ENCODE measurements around the gene FGFBP1. TPM values are rescaled to one million over a fixed set of nuclear protein-coding genes. Genes with fewer than 3 reads are reported as not detected.
A peak's percentile ranks its signal among the peaks of the same experiment; 100 is the strongest.

Gene FGFBP1
- total and polyA plus RNA-seq, 5 donors from 2014 or later = not detected

GRCh38 chr4:15968551-15969300, 30.2 kb upstream of the FGFBP1 start:
- H3K27me3 ChIP-seq (ENCODE audit: control insufficient read depth, insufficient read depth, low read length) = no peaks in the 10 kb centered on the region
- H3K4me1 ChIP-seq (ENCODE audit: control insufficient read depth, insufficient read depth, low read length, poor library complexity, severe bottlenecking) = no peaks in the 10 kb centered on the region
- Mint-ChIP-seq H3K27ac (no peak overlapping the region), H3K4me3 (no peak overlapping the region), H3K27me3 (peaks cover 7% of the 10 kb centered on the region), H3K36me3 (peaks cover 7% of the 10 kb centered on the region), H3K4me1 (no peaks in the 10 kb centered on the region), H3K9me3 (peaks cover 0 to 6% (median 0%) of the 10 kb centered on the region in 7 donors)
- no peak for ATAC-seq (ENCODE audit: low read depth in 2 of 2)
- H3K27ac ChIP-seq (ENCODE audit: insufficient read depth, low read length, poor library complexity, severe bottlenecking) = no peak overlapping the region
- H3K4me3 ChIP-seq (ENCODE audit: low read depth, low read length) = no peak overlapping the region
- H3K36me3 ChIP-seq (ENCODE audit: control insufficient read depth, insufficient read depth, low read length) = no peaks in the 10 kb centered on the region
- no peaks in the 10 kb centered on the region for H3K9me3 ChIP-seq (ENCODE audit: control insufficient read depth in 2 of 2, low read length in 2 of 2)
- no peak for DNase-seq

DNA sequence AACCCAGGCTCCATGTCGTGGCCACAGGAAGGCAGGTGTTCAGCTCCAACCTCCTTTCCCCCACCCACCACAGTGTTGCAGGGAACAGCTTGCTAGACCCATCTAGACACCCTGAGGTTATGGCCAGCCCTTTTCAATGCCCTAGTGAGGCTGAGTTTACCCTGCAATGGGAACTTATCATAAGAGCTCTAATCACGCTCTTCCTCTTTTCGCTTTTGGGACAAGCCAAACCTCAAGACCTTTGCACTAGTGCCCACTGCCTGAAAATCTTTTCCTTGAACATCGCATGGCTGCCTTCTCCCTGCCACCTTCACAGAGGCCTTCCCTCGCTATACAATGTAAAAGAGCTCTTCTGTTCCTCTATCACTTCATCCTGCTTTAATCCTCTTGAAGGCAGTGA, 26.8 kb upstream of the FGFBP1 start:
- Mint-ChIP-seq H3K27ac (no peak overlapping the region), H3K36me3 (peaks cover 7% of the 10 kb centered on the region), H3K4me1 (peaks cover 0 to 6% (median 0%) of the 10 kb centered on the region in 4 donors), H3K9me3 (peaks cover 0 to 4% (median 0%) of the 10 kb centered on the region in 7 donors), H3K4me3 (no peak overlapping the region), H3K27me3 (peaks cover 6% of the 10 kb centered on the region)
- Histone ChIP-seq H3K36me3 (ENCODE audit: control insufficient read depth, insufficient read depth, low read length) (no peaks in the 10 kb centered on the region), H3K9me3 (ENCODE audit: control insufficient read depth in 2 of 2, low read length in 2 of 2) (no peaks in the 10 kb centered on the region), H3K27ac (ENCODE audit: insufficient read depth, low read length, poor library complexity, severe bottlenecking) (no peak overlapping the region), H3K4me3 (ENCODE audit: low read depth, low read length) (no peak overlapping the region), H3K4me1 (ENCODE audit: control insufficient read depth, insufficient read depth, low read length, poor library complexity, severe bottlenecking) (no peaks in the 10 kb centered on the region), H3K27me3 (ENCODE audit: control insufficient read depth, insufficient read depth, low read length) (no peaks in the 10 kb centered on the region)
- ATAC-seq (ENCODE audit: low read depth in 2 of 2) (no peak), DNase-seq (no peak)

DNA sequence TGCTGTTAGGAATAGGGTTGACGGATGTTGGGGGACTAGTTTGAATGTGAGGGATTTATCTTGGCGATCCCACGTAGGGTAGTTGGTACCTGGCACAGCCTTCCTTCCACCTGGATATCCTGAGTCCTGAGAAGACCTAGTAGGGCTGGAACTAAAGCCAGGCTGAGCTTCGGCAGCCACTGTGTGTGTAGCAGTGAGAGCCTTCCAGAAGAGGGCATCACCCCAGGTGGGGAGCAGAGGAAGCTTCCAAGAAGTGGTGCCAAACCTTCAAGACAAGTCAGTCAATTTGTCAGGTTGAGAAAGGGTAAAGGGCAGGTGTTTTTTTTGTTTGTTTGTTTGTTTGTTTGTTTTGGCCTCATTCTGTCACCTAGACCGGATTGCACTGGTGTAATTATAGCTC, 25.6 kb upstream of the FGFBP1 start:
- Mint-ChIP-seq H3K27me3 (peaks cover 8% of the 10 kb centered on the region), H3K27ac (no peak overlapping the region), H3K9me3 (peaks cover 0 to 5% (median 0%) of the 10 kb centered on the region in 7 donors), H3K4me3 (no peak overlapping the region), H3K4me1 (peaks cover 0 to 6% (median 0%) of the 10 kb centered on the region in 4 donors), H3K36me3 (peaks cover 7% of the 10 kb centered on the region)
- ATAC-seq (ENCODE audit: low read depth in 2 of 2) (no peak), DNase-seq (no peak)
- no peaks in the 10 kb centered on the region for H3K4me1 ChIP-seq (ENCODE audit: control insufficient read depth, insufficient read depth, low read length, poor library complexity, severe bottlenecking)
- no peak overlapping the region for H3K4me3 ChIP-seq (ENCODE audit: low read depth, low read length)
- no peaks in the 10 kb centered on the region for H3K27me3 ChIP-seq (ENCODE audit: control insufficient read depth, insufficient read depth, low read length)
- no peaks in the 10 kb centered on the region for H3K36me3 ChIP-seq (ENCODE audit: control insufficient read depth, insufficient read depth, low read length)
- H3K27ac ChIP-seq (ENCODE audit: insufficient read depth, low read length, poor library complexity, severe bottlenecking) = no peak overlapping the region
- H3K9me3 ChIP-seq (ENCODE audit: control insufficient read depth in 2 of 2, low read length in 2 of 2) = no peaks in the 10 kb centered on the region

- H3K4me3 ChIP-seq (ENCODE audit: low read depth, low read length) = no peak overlapping the region
- Mint-ChIP-seq H3K4me1 (peaks cover 0 to 6% (median 0%) of the 10 kb centered on the region in 4 donors), H3K36me3 (peaks cover 7% of the 10 kb centered on the region), H3K27me3 (peaks cover 8% of the 10 kb centered on the region), H3K27ac (no peak overlapping the region), H3K9me3 (peaks cover 0 to 5% (median 0%) of the 10 kb centered on the region in 7 donors), H3K4me3 (no peak overlapping the region)
- no peaks in the 10 kb centered on the region for H3K4me1 ChIP-seq (ENCODE audit: control insufficient read depth, insufficient read depth, low read length, poor library complexity, severe bottlenecking)
- ATAC-seq (ENCODE audit: low read depth in 2 of 2) (peak; percentile 49 to 50), DNase-seq (peak in 1 of 3 donors; percentile 4)
- no peaks in the 10 kb centered on the region for H3K9me3 ChIP-seq (ENCODE audit: control insufficient read depth in 2 of 2, low read length in 2 of 2)
- no peak overlapping the region for H3K27ac ChIP-seq (ENCODE audit: insufficient read depth, low read length, poor library complexity, severe bottlenecking)
- H3K36me3 ChIP-seq (ENCODE audit: control insufficient read depth, insufficient read depth, low read length) = no peaks in the 10 kb centered on the region
- H3K27me3 ChIP-seq (ENCODE audit: control insufficient read depth, insufficient read depth, low read length) = no peaks in the 10 kb centered on the region
These were observed 25.0 kb upstream of the FGFBP1 start for GRCh38 chr4:15963576-15963975.

- Histone ChIP-seq H3K9me3 (ENCODE audit: control insufficient read depth in 2 of 2, low read length in 2 of 2) (no peaks in the 10 kb centered on the region), H3K4me1 (ENCODE audit: control insufficient read depth, insufficient read depth, low read length, poor library complexity, severe bottlenecking) (no peaks in the 10 kb centered on the region), H3K27ac (ENCODE audit: insufficient read depth, low read length, poor library complexity, severe bottlenecking) (no peak within 1 kb of the TSS), H3K27me3 (ENCODE audit: control insufficient read depth, insufficient read depth, low read length) (no peaks in the 10 kb centered on the region), H3K36me3 (ENCODE audit: control insufficient read depth, insufficient read depth, low read length) (no peaks in the 10 kb centered on the region), H3K4me3 (ENCODE audit: low read depth, low read length) (no peak within 1 kb of the TSS)
- DNase-seq (peak in 2 of 3 donors; percentile 3 to 56), ATAC-seq (ENCODE audit: low read depth in 2 of 2) (peak; percentile 33 to 55)
- H3K4me1 Mint-ChIP-seq = peaks cover 0 to 6% (median 0%) of the 10 kb centered on the region in 4 donors
- H3K4me3 Mint-ChIP-seq = no peak within 1 kb of the TSS
- H3K36me3 Mint-ChIP-seq = peaks cover 7% of the 10 kb centered on the region
- H3K27me3 Mint-ChIP-seq = peaks cover 8% of the 10 kb centered on the region
- no peak within 1 kb of the TSS for H3K27ac Mint-ChIP-seq
- peaks cover 0 to 5% (median 0%) of the 10 kb centered on the region in 7 donors for H3K9me3 Mint-ChIP-seq
These were observed 24.5 kb upstream of the FGFBP1 start, which contains the start of gene FGFBP2 for GRCh38 chr4:15963001-15963451. TSS of gene FGFBP2 (minus strand) at chr4:15963175. CDS start at chr4:15963129, 46 bp downstream.

GRCh38 chr4:15961781-15962510, 23.4 kb upstream of the FGFBP1 start:
- Mint-ChIP-seq H3K36me3 (peaks cover 5% of the 10 kb centered on the region), H3K27ac (no peak overlapping the region), H3K4me1 (peaks cover 0 to 6% (median 0%) of the 10 kb centered on the region in 4 donors), H3K9me3 (peaks cover 0 to 5% (median 0%) of the 10 kb centered on the region in 7 donors), H3K27me3 (peaks cover 6% of the 10 kb centered on the region), H3K4me3 (no peak overlapping the region)
- no peak for DNase-seq
- no peaks in the 10 kb centered on the region for H3K4me1 ChIP-seq (ENCODE audit: control insufficient read depth, insufficient read depth, low read length, poor library complexity, severe bottlenecking)
- H3K27me3 ChIP-seq (ENCODE audit: control insufficient read depth, insufficient read depth, low read length) = no peaks in the 10 kb centered on the region
- H3K9me3 ChIP-seq (ENCODE audit: control insufficient read depth in 2 of 2, low read length in 2 of 2) = no peaks in the 10 kb centered on the region
- no peak overlapping the region for H3K27ac ChIP-seq (ENCODE audit: insufficient read depth, low read length, poor library complexity, severe bottlenecking)
- H3K4me3 ChIP-seq (ENCODE audit: low read depth, low read length) = no peak overlapping the region
- no peak for ATAC-seq (ENCODE audit: low read depth in 2 of 2)
- H3K36me3 ChIP-seq (ENCODE audit: control insufficient read depth, insufficient read depth, low read length) = no peaks in the 10 kb centered on the region

GRCh38 chr4:15958562-15958961, 20.0 kb upstream of the FGFBP1 start:
- Histone ChIP-seq H3K27ac (ENCODE audit: insufficient read depth, low read length, poor library complexity, severe bottlenecking) (no peak overlapping the region), H3K27me3 (ENCODE audit: control insufficient read depth, insufficient read depth, low read length) (no peaks in the 10 kb centered on the region), H3K36me3 (ENCODE audit: control insufficient read depth, insufficient read depth, low read length) (no peaks in the 10 kb centered on the region), H3K9me3 (ENCODE audit: control insufficient read depth in 2 of 2, low read length in 2 of 2) (no peaks in the 10 kb centered on the region), H3K4me3 (ENCODE audit: low read depth, low read length) (no peak overlapping the region), H3K4me1 (ENCODE audit: control insufficient read depth, insufficient read depth, low read length, poor library complexity, severe bottlenecking) (no peaks in the 10 kb centered on the region)
- peaks cover 8% of the 10 kb centered on the region for H3K27me3 Mint-ChIP-seq
- no peak overlapping the region for H3K27ac Mint-ChIP-seq
- no peak overlapping the region for H3K4me3 Mint-ChIP-seq
- H3K36me3 Mint-ChIP-seq = no peaks in the 10 kb centered on the region
- H3K4me1 Mint-ChIP-seq = peaks cover 0 to 5% (median 0%) of the 10 kb centered on the region in 4 donors
- ATAC-seq (ENCODE audit: low read depth in 2 of 2) (no peak), DNase-seq (no peak)
- peaks cover 0 to 2% (median 0%) of the 10 kb centered on the region in 7 donors for H3K9me3 Mint-ChIP-seq
